Upper lobe of left lung (tissue), 4 donors: ENCODE measurements around the gene CDH13.

Experiments used
- POLR2A ChIP-seq, 4 donors: fragments of 450-650 bp; IDR thresholded peaks; one replicate each; pipeline ENCODE4 v1.5.1; 2016 to 2017; ENCODE audit warnings: antibody characterized with exemption in 4 of 4, mild to moderate bottlenecking in 2 of 4
- TF ChIP-seq, protein P1 (sequence below), 6 experiments: fragments of 450-650 bp in 4 of 6; fragments of 200-600 bp in 2 of 6; sonication (generic) in 2 of 6; IDR thresholded peaks; one replicate each; pipeline ENCODE4 v1.5.1; 2016 to 2019; ENCODE audit warnings: antibody characterized with exemption in 6 of 6

DNA sequence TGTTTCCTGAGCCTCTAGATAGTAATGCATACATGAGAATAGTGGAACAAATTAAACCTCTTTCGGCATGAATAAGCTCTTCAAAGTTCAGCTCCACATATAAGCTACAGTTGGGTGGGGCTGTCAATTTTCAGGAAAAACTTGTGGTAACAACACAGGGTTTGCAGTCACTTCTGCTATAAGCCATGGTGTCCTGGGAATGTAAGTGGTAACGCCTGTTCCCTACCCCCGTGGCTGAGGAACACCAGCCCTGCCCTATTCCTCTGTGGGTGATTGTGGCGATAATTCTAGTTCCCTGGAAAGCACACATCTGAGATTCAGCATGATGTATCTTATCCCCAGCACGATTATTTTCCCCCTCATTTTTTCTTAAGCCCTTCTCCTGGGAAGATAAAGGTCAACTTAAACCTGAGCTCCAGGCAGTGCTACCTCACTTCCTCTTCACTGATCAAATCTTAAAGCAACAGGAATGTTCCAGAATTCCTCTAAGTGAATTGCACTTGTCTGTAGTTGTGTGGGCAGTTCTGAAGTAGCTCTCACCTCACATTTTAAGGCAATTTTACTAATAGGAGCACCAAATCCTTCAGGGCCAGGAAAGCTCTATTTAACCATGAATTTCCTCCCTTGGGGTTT is 680.3 kb downstream of the CDH13 start:
- TF ChIP-seq, protein P1, sequence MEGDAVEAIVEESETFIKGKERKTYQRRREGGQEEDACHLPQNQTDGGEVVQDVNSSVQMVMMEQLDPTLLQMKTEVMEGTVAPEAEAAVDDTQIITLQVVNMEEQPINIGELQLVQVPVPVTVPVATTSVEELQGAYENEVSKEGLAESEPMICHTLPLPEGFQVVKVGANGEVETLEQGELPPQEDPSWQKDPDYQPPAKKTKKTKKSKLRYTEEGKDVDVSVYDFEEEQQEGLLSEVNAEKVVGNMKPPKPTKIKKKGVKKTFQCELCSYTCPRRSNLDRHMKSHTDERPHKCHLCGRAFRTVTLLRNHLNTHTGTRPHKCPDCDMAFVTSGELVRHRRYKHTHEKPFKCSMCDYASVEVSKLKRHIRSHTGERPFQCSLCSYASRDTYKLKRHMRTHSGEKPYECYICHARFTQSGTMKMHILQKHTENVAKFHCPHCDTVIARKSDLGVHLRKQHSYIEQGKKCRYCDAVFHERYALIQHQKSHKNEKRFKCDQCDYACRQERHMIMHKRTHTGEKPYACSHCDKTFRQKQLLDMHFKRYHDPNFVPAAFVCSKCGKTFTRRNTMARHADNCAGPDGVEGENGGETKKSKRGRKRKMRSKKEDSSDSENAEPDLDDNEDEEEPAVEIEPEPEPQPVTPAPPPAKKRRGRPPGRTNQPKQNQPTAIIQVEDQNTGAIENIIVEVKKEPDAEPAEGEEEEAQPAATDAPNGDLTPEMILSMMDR (IDR thresholded peaks at IDR 0.05): no peak
- TF ChIP-seq POLR2A (IDR thresholded peaks at IDR 0.05): no peak
